Stimulated activated effector memory CD8-positive, alpha-beta T cell treated with anti-CD3 and anti-CD28 coated beads, Interleukin-12 subunit alpha, Interleukin-12 subunit beta, amount 100 ng/mL, for 72 hours (primary cell): ENCODE results near the gene UBE2S.
A peak's percentile ranks its signal among the peaks of the same experiment; 100 is the strongest.

ENCODE experiments used
- ATAC-seq: fragments of 150-1000 bp; cut with Tn5 transposase; 2 replicates; pipeline ENCODE4 v1.10.0; 2021
- DNase-seq, 2 donors: peaks; one replicate each; pipeline ENCODE4 v3.0.0; 2021 to 2022; ENCODE audit warnings: low spot score in 2 of 2
- H3K27ac Mint-ChIP-seq: one replicate; pipeline ENCODE4 v1.8.0; 2022; ENCODE audit warnings: mild to moderate bottlenecking, mixed read lengths
- H3K36me3 Mint-ChIP-seq: one replicate; pipeline ENCODE4 v1.8.0; 2022; ENCODE audit warnings: mild to moderate bottlenecking, mixed read lengths
- H3K4me1 Mint-ChIP-seq: one replicate; pipeline ENCODE4 v1.8.0; 2022; ENCODE audit warnings: mixed read lengths
- H3K4me3 Mint-ChIP-seq: one replicate; pipeline ENCODE4 v1.8.0; 2022; ENCODE audit warnings: mild to moderate bottlenecking, mixed read lengths
- H3K9me3 Mint-ChIP-seq: one replicate; pipeline ENCODE4 v1.8.0; 2022; ENCODE audit warnings: mixed read lengths

Gene UBE2S

DNA sequence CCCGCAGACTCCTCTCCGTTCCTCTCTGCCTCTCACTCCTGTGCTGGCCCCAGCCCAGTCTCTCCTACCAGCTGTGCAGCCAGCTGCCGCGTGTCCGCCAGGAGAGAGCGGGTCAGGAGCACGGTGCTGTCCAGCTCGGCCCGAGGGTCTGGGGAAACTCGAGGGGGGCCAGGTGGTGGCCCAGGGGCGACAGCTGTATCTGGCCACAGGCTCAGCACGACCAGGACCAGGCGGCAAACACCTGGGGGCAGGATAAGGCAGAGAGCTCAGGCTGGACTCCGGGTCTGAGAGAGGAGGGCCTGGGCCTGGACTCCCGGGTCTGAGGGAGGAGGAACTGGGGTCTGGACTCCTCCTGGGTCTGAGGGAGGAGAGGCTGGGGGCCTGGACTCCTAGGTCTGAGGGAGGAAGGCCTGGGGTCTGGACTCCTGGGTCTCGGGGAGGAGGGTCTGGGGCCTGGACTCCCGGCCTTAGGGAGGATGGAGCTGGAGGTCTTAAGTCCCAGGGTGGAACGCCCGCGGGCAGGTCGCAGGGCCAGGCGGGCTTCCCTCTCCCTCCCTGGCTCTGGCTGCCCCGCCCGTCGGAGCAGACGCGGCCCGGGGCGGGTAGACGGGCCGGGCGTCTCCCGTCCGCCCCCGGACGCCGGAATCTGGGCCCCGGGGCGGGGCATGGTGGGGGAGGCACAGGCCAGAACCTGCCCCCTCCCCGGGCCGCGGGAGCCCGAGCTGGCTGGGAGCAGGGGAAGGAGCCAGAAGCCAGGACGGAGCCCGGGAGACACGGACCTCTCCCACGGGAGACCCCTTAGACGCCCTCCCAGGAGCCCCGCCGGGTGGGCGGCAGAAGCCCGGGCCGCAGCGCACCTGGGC, 38.7 kb downstream of the UBE2S start:
- H3K9me3 Mint-ChIP-seq, result no peaks in the 10 kb centered on the region

DNA sequence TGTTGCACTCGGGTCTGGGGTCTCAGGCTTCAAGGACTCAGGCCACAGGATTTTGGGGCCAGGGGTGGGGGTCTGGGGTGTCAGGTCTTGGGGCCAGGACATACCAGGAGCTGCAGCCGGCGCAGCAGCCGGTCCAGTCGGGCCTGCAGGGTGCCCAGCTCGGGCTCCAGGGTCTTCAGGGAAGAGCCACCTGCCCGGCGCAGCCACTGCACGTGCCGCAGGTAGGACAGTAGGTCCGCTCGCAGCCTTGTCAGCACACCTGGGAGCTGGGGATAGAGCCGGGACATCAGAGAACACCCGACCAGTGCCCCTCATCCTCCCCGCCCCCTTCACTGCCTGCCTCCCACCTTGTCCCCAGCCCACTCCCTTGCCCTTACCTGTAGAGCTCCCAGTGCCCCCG, 39.5 kb downstream of the UBE2S start:
- no peaks in the 10 kb centered on the region for H3K36me3 Mint-ChIP-seq
- DNase-seq, result no peak
- H3K4me3 Mint-ChIP-seq, result no peak overlapping the region
- no peak for ATAC-seq
- H3K9me3 Mint-ChIP-seq, result no peaks in the 10 kb centered on the region
- no peak overlapping the region for H3K27ac Mint-ChIP-seq
- peaks cover 7% of the 10 kb centered on the region for H3K4me1 Mint-ChIP-seq

More for the DNA sequence above, 38.7 kb downstream of the UBE2S start:
- H3K36me3 Mint-ChIP-seq, result no peaks in the 10 kb centered on the region
- DNase-seq, result peak in 1 of 2 donors; percentile 39
- H3K27ac Mint-ChIP-seq, result no peak overlapping the region
- H3K4me1 Mint-ChIP-seq, result peaks cover 12% of the 10 kb centered on the region
- peak; percentile 58 for ATAC-seq
- H3K4me3 Mint-ChIP-seq, result peak overlapping the region; percentile 74

DNA sequence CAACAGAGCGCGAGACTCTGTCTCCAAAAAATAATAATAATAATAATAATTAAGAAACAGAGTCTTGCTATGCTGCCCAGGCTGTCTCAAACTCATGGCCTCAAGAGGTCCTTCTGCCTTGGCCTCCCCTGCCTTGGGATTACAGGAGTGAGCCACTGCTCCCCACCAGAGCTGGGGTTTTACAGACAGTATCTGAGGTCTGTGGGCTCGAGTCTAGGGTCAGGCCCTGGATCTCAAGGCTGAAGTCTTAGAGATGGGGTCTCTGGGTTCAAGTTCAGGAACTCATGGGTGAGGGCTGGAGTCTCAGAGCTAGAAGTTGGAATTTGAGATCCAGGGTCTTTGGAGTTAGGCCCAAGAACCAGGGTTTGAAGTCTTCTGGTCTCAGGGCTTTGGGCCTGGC, 40.8 kb downstream of the UBE2S start:
- no peak overlapping the region for H3K27ac Mint-ChIP-seq
- no peak overlapping the region for H3K4me3 Mint-ChIP-seq
- peaks cover 7% of the 10 kb centered on the region for H3K4me1 Mint-ChIP-seq

DNA sequence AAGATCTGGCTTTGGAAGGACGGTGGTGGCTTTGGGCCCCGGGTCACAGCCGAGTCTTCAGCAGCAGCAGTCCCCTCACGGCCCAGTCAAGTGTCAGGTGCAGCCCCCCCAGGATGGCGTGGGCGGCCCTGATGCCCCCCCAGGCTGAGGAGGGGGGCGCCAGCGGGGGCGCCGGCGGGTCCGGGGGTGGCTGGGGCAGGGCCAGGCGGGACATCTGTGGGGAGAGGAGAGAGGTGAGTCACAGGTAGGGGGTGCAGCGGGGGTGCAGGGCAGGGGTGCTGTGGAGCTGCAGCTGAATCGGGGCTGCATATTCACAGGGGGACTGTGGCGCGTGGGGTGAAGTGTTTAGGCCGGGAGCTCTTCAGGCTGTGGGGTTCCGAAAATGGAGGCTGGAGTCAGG, 41.6 kb downstream of the UBE2S start:
- H3K27ac Mint-ChIP-seq, result no peak overlapping the region
- H3K36me3 Mint-ChIP-seq, result no peaks in the 10 kb centered on the region
- H3K4me3 Mint-ChIP-seq, result no peak overlapping the region

More for the DNA sequence above, 40.8 kb downstream of the UBE2S start:
- ATAC-seq (no peak), DNase-seq (no peak)
- Mint-ChIP-seq H3K36me3 (no peaks in the 10 kb centered on the region), H3K9me3 (no peaks in the 10 kb centered on the region)

DNA sequence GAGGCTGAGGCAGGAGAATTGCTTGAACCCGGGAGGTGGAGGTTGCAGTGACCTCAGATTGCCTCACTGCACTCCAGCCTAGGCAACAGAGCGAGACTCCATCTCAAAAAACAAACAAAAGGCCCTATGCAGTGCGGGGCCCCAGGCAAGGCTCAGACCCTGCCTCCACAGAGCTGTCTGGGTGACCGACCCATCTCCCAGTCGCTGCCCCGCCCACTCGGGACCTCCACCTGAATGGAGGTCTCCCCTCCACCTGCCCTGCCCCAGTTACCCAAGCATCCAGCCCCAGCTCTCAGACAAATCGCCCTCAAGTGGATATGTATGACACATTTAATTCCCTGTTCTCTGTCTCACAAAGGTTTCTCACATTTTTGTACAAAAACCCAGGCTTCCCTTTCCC, 42.3 kb downstream of the UBE2S start:
- Mint-ChIP-seq H3K9me3 (no peaks in the 10 kb centered on the region), H3K36me3 (no peaks in the 10 kb centered on the region), H3K27ac (no peak overlapping the region), H3K4me1 (peaks cover 7% of the 10 kb centered on the region), H3K4me3 (no peak overlapping the region)
- ATAC-seq (no peak), DNase-seq (no peak)

More for the DNA sequence above, 41.6 kb downstream of the UBE2S start:
- H3K9me3 Mint-ChIP-seq, result no peaks in the 10 kb centered on the region
- no peak for DNase-seq
- ATAC-seq, result no peak
- H3K4me1 Mint-ChIP-seq, result peaks cover 7% of the 10 kb centered on the region

DNA sequence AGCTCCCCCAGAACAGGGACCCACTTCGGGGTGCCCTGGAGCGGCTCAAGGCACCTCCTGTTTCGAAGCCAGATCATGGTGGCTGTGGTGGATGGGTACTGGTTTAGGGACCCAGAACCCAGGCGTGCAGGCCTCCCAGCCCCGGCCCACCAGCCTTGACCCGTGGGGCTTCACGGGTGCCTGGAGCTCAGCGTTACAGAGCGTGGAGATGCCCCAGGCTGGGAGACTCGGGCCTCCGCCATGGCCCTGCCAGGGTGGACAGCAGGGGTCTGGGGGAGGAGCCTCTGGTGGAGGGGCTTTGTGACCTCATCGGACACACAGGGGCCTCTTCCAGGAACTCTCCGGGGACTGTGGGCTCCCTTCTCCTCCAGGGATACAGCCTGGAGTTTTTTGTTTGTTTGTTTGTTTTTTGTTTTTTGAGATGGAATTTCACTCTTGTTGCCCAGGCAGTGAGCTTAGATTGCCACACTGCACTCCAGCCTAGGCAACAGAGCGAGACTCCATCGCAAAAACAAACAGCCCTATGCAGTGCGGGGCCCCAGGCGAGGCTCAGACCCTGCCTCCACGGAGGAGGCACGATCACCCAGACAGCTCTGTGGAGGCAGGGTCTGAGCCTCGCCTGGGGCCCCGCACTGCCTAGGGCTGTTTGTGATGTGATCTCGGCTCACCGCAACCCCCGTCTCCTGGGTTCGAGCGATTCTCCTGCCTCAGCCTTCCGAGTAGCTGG, 44.4 kb downstream of the UBE2S start, which contains the start of gene GARIN5B:
GARIN5B (minus strand) TSS at position 271 of the 727 bp plus-strand sequence; CDS start at position 77, 194 bp downstream.
- no peaks in the 10 kb centered on the region for H3K9me3 Mint-ChIP-seq
- no peaks in the 10 kb centered on the region for H3K4me1 Mint-ChIP-seq
- ATAC-seq (no peak), DNase-seq (no peak)
- no peaks in the 10 kb centered on the region for H3K36me3 Mint-ChIP-seq
- no peak within 1 kb of the TSS for H3K27ac Mint-ChIP-seq
- no peak within 1 kb of the TSS for H3K4me3 Mint-ChIP-seq

DNA sequence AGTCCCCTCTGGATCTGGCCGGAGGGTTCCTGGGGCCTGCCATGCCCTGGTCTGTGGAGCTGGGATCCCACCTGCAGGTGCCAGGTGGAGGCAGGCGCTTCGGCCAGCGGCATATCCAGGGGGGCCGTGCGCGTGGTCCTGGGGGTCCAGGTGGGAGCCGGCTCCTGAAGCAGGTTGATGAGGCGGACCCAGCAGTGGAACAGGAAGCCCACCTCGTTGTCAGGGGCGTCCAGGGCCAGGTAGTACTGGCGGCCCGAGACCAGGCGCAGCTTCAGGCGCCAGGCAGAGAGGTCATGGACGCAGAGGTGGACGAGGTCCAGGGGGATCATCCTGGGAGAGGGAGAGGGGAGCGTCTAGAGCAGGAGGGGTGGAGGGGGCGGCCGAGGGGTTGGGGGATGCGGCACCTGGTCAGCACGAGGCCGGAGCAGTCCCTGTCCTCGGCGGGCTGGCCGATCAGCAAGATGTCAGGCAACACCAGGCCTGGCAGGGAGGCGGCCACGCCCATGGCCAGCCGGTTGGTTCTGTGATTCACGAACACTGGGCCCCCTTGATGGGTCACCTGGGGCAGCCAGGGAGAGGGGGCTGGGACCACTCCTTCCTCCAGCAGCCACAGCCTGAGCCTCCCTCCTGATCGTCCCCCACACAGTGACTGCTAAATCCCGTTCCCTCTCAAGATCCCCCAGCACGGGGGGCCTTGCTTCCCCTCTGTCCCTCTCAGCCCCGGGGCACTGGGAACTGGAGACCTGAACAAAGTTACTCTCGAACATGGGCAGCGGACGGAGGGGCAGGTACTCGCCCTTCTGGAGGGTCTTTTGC, 45.2 kb downstream of the UBE2S start:
- Mint-ChIP-seq H3K27ac (no peak overlapping the region), H3K4me1 (no peaks in the 10 kb centered on the region), H3K9me3 (no peaks in the 10 kb centered on the region), H3K36me3 (no peaks in the 10 kb centered on the region), H3K4me3 (no peak overlapping the region)
- ATAC-seq (no peak), DNase-seq (no peak)

DNA sequence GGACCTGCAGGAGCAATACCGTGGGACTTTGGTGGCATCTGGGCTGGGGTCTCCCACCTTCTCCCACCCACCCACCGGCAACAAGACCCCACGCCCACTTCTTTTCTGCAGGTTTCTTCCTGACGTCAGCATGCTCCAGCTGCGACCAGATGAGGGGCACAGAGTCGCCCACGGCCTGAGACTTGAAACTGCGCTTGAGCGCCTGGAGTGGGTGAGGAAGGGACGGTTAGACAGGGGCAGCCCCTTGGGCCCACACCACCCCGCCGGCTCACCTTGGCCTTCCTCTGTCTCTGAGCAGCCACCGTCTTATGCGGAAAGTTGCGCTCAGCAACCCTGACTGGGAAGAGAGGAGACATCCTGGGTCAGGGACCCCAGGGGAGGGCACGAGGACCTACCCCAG, 46.7 kb downstream of the UBE2S start:
- no peak overlapping the region for H3K27ac Mint-ChIP-seq
- no peaks in the 10 kb centered on the region for H3K4me1 Mint-ChIP-seq
- H3K4me3 Mint-ChIP-seq, result no peak overlapping the region
- DNase-seq (no peak), ATAC-seq (no peak)
- H3K36me3 Mint-ChIP-seq, result no peaks in the 10 kb centered on the region
- H3K9me3 Mint-ChIP-seq, result no peaks in the 10 kb centered on the region

DNA sequence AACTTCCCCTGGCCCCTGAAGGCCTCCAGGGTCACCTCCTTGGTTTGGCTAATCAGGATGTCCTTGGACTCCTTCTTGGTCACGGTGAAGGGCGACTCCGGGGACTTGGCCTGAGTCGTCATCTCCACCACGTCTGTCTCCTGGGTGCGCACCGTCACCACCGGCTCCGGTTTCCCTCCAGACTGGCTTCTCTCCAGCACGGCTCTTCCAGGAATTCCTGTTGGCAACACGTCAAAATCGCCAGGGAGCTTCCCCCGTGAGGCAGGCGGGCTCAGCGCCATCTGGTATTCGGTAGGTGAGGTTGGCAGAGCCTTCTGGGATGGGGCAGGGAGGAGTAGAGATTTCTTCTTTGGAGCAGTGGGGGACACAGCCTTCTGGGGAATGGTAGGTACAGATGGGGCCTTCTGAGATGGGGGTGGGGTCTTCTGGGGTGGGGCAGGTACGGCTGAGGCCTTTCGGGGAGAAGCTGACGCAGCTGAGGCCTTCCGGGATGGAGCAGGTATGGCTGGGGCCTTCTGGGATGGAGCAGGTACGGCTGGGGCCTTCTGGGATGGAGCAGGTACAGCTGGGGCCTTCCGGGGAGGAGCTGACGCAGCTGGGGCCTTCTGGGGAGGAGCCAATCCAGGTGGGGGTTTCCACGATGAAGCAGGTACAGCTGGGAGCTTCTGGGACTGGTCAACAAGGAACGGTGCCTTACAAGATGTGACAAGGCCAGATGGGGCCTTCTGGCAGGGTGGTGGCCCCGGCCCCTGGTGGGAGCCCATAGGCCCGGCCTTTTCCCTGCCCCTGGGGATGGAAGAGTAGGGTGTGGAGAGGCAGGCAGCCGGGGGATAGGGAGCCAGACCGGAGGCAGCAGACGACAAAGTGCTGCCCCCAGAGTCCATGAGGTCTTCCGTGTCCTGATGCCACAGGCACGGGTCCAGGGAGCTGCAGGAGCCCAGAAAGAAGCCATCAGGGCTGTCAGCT, 48.4 kb downstream of the UBE2S start:
- Mint-ChIP-seq H3K4me3 (no peak overlapping the region), H3K36me3 (no peaks in the 10 kb centered on the region), H3K4me1 (no peaks in the 10 kb centered on the region), H3K9me3 (no peaks in the 10 kb centered on the region), H3K27ac (no peak overlapping the region)
- ATAC-seq, result no peak
- no peak for DNase-seq

DNA sequence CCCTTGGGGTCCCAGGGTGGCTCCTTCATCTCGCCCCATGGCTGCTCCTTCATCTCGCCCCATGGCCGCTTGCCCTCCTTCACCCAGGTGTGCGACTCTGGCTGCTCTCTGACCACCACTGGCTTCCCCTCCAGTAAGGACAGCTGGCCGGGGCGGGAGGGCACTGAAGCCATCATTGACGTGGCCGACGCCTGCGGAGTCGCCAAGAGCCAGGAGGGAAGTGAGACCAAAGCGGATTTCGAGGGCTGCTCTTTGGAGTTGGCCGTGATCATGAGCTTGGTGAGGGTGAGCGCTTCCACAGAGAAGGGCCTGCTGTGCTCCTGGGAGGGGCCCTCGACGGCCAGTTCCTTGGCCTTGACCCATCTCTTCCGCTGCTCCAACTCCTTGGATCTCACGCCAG, 49.1 kb downstream of the UBE2S start:
- DNase-seq (no peak), ATAC-seq (no peak)
- Mint-ChIP-seq H3K9me3 (no peaks in the 10 kb centered on the region), H3K27ac (no peak overlapping the region), H3K4me3 (no peak overlapping the region), H3K4me1 (peaks cover 7% of the 10 kb centered on the region), H3K36me3 (no peaks in the 10 kb centered on the region)

DNA sequence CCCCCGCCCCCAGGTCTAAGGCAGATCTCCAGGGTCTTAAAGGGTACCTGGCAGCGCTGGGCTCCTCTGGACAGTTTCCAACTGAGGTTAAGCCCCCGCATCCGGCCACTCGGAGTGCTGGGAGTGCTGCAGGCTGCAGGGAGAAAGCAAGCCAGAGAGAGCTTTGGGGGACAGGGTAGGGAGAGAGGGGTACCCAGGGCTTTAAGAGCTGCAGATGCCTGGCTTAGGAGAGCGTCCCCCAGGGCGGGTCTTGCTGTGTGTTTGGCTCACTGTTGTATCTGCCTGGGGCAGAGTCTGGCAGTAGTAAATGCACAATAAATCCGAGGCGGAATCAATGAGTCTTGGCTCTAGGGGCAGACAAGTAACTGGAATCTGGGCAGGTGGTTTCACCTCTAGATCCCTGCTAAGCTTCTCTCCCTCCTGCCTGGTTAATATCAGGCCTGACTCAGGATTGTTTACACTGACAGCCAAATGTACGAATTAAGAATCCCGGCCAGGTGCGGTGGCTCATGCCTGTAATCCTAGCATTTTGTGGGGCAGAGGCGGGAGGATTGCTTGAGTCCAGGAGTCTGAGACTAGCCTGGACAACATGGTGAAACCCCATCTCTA, 52.3 kb downstream of the UBE2S start:
- ATAC-seq, result no peak
- peaks cover 13% of the 10 kb centered on the region for H3K36me3 Mint-ChIP-seq
- peaks cover 33% of the 10 kb centered on the region for H3K4me1 Mint-ChIP-seq
- H3K4me3 Mint-ChIP-seq, result no peak overlapping the region
- no peak overlapping the region for H3K27ac Mint-ChIP-seq
- H3K9me3 Mint-ChIP-seq, result no peaks in the 10 kb centered on the region
- no peak for DNase-seq

DNA sequence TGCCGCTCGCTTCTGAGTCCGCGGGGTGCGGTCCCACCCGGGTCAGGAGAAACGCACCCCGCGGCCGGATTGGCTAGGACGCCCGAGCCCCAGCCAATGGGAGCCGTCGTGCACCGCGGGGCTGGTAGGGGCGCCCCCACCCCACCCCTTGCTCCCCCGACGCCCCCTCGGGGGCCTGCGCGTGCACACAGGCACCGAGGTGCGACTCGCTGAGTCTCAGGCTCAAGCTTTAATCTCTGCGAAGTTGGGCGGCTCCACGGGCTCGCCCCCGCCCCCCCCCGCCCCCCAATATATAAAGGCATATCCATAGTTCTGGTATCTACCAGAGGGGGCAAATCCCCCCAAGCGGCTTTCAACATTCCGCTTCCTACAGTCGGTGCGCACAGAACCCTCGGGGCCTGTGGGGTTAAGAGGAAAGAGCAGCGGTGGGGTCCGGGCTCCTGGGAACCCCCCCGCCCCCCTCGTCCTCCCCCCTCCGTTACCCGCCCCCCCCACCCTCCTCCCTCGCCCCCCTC, 52.8 kb downstream of the UBE2S start, which contains the start of gene COX6B2:
COX6B2 (minus strand) TSS at position 22 of the 515 bp plus-strand sequence. CDS start 198 bp downstream, outside the sequence.
- H3K9me3 Mint-ChIP-seq, result no peaks in the 10 kb centered on the region
- peaks cover 33% of the 10 kb centered on the region for H3K4me1 Mint-ChIP-seq
- ATAC-seq, result no peak
- H3K27ac Mint-ChIP-seq, result no peak within 1 kb of the TSS
- peak within 1 kb of the TSS; percentile 68 for H3K4me3 Mint-ChIP-seq
- peaks cover 13% of the 10 kb centered on the region for H3K36me3 Mint-ChIP-seq
- DNase-seq, result no peak

DNA sequence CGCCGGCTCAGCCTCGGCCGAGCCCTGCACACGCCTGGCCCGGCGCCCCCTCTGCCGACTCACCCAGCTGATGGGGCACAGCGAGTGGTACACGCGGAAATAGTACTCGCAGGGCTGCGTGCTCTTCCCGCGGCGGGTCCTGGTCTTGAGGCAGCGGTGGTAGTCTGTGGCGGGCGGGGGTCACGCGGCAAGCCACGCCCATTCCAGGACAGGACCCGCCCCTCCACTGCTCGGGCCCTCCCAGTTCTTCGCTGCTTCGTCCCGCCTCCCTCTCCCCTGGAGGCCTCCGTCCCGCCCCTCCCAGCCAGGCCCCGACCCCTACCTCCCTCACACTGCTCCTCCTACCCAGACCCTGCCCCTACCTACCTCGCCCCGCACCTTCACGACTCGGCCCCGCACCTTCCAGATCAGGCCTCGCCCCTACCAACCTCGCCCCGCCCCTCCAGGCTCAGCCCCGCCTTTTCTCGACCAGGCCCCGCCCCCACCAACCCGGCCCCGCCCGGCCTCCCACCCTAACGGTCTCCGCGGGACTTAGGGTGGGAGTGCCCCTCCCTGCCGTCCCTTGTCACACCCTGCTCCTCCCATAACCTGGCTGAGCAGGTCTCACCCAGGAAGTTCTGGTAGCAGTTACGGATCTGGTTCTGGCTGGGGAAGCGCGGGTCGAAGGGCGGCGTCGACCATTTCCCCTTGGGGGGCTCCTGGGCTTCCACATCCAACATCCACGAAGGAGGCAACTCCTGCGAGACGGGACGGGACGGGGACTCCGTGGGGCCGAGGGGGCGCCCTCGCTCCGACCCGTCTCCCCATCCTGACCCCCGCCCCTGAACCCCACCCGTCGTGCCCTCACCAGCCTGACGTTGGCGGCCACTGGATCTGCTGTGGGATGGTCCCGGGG, 53.5 kb downstream of the UBE2S start:
- peak overlapping the region; percentile 68 for H3K4me3 Mint-ChIP-seq
- H3K27ac Mint-ChIP-seq, result no peak overlapping the region
- no peaks in the 10 kb centered on the region for H3K9me3 Mint-ChIP-seq
- peak; percentile 82 for ATAC-seq
- H3K36me3 Mint-ChIP-seq, result peaks cover 13% of the 10 kb centered on the region
- peak; percentile 63 to 73 for DNase-seq
- H3K4me1 Mint-ChIP-seq, result peaks cover 33% of the 10 kb centered on the region
